GM12878 (cell line): ENCODE measurements around the gene TRAPPC12. TPM values are rescaled to one million over a fixed set of nuclear protein-coding genes. Genes with fewer than 3 reads are reported as not detected.

Experiments used
- ATAC-seq: fragments of 200-7000 bp; cut with Tn5 transposase; 3 replicates; pipeline ENCODE4 v1.9.1; 2020; ENCODE audit warnings: mild to moderate bottlenecking, moderate library complexity
- BruUV-seq: library from RNA; stranded (reverse); fragments of 400-500 nt; replicated peaks from 2 replicates; lab custom pipeline; 2021; lab: Mats Ljungman, UMichigan
- CTCF ChIA-PET: fragments of 300-600 bp; sonication (Branson Sonifier 250); formaldehyde crosslinking; extraction: SDS; loops from one replicate; lab custom pipeline; 2021; ENCODE audit warnings: inconsistent platforms; lab: Yijun Ruan, JAX
- POLR2A ChIA-PET: fragments of 350-600 bp; formaldehyde crosslinking; extraction: SDS; loops from one replicate; lab custom pipeline; 2021; ENCODE audit warnings: inconsistent platforms; lab: Charles Lee
- RAD21 ChIA-PET: fragments of 300-600 bp; sonication (Branson Sonifier 250); formaldehyde crosslinking; loops from one replicate; lab custom pipeline; 2023; ENCODE audit warnings: antibody characterized with exemption; ENCODE audit not compliant: unreplicated experiment; lab: Charles Lee
- SMC1A ChIA-PET: fragments of 300-600 bp; sonication (Branson Sonifier 250); formaldehyde crosslinking; loops from one replicate; lab custom pipeline; 2023; ENCODE audit not compliant: unreplicated experiment, uncharacterized antibody; lab: Charles Lee
- DNase-seq: peaks from one replicate; pipeline ENCODE4 v3.0.0-alpha.2; 2011; ENCODE audit warnings: low read depth, low spot score
- FAIRE-seq: peaks from 3 replicates; lab custom pipeline; 2011; peaks lifted over from hg19 to GRCh38; lab: Jason Lieb, UNC
- H2AFZ ChIP-seq: 2 replicates; pipeline ENCODE4 v1.6.0; 2011; ENCODE audit warnings: low read depth, low read length, control low read depth; ENCODE audit not compliant: control insufficient read depth
- H3K27ac ChIP-seq: 2 replicates; pipeline ENCODE4 v1.5.1; 2011; ENCODE audit warnings: control low read depth; ENCODE audit not compliant: control insufficient read depth, insufficient read depth
- H3K27me3 ChIP-seq, 2 experiments: replicated peaks in 1 of 2; 2 replicates each; pipeline versions ENCODE4 v1.6.0 to v1.6.1; 2011; ENCODE audit warnings: low read length in 1 of 2; ENCODE audit not compliant: control insufficient read depth in 2 of 2, insufficient read depth in 2 of 2
- H3K36me3 ChIP-seq, 2 experiments: 2 replicates each; pipeline ENCODE4 v1.5.1; 2011; ENCODE audit warnings: low read length in 1 of 2; ENCODE audit not compliant: control insufficient read depth in 2 of 2, insufficient read depth in 2 of 2
- H3K4me1 ChIP-seq: 2 replicates; pipeline ENCODE4 v1.6.1; 2011; ENCODE audit warnings: mild to moderate bottlenecking, low read length, moderate library complexity, mixed read lengths; ENCODE audit not compliant: control insufficient read depth, insufficient read depth
- H3K4me2 ChIP-seq: 2 replicates; pipeline ENCODE4 v1.6.0; 2011; ENCODE audit warnings: control low read depth; ENCODE audit not compliant: control insufficient read depth, insufficient read depth
- H3K4me3 ChIP-seq: fragments of 200-600 bp; sonication (generic); 2 replicates; pipeline ENCODE4 v1.5.1; 2016
- H3K79me2 ChIP-seq: 2 replicates; pipeline ENCODE4 v1.6.0; 2011; ENCODE audit warnings: low read length; ENCODE audit not compliant: control insufficient read depth, insufficient read depth
- H3K9ac ChIP-seq: 2 replicates; pipeline ENCODE4 v1.8.0; 2011; ENCODE audit warnings: low read length, control low read depth, mixed read lengths; ENCODE audit not compliant: control insufficient read depth, insufficient read depth
- H3K9me3 ChIP-seq: replicated peaks from 3 replicates; pipeline ENCODE4 v1.5.1; 2011; ENCODE audit warnings: mild to moderate bottlenecking, low read length; ENCODE audit not compliant: control insufficient read depth, insufficient read depth
- H4K20me1 ChIP-seq: 2 replicates; pipeline ENCODE4 v1.6.0; 2011; ENCODE audit not compliant: control insufficient read depth, insufficient read depth
- BMI1 ChIP-seq: fragments of 450-650 bp; IDR thresholded peaks from 2 replicates; pipeline ENCODE4 v1.6.1; 2016; ENCODE audit warnings: mild to moderate bottlenecking, moderate library complexity, borderline replicate concordance
- EZH2 ChIP-seq: IDR thresholded peaks from 2 replicates; pipeline ENCODE4 v1.6.1; 2012; ENCODE audit warnings: low read depth, mild to moderate bottlenecking, control low read depth, inconsistent platforms, low read length, borderline replicate concordance; ENCODE audit not compliant: control insufficient read depth
- FOXK2 ChIP-seq: fragments of 450-650 bp; IDR thresholded peaks from 2 replicates; pipeline ENCODE4 v1.6.1; 2017; ENCODE audit warnings: mild to moderate bottlenecking, moderate library complexity
- IKZF2 ChIP-seq, 2 experiments: fragments of 450-650 bp; IDR thresholded peaks; 2 replicates each; pipeline ENCODE4 v1.6.1; 2017; ENCODE audit warnings: mild to moderate bottlenecking in 2 of 2, moderate library complexity in 2 of 2
- IRF5 ChIP-seq: fragments of 450-650 bp; IDR thresholded peaks from 2 replicates; pipeline ENCODE4 v1.6.1; 2017; ENCODE audit warnings: borderline replicate concordance
- KDM1A ChIP-seq: fragments of 200-600 bp; sonication (generic); IDR thresholded peaks from 2 replicates; pipeline ENCODE4 v1.6.1; 2016; ENCODE audit warnings: borderline replicate concordance
- NKRF ChIP-seq: fragments of 450-650 bp; conservative IDR thresholded peaks from 2 replicates; pipeline ENCODE4 v1.6.1; 2017; ENCODE audit warnings: mild to moderate bottlenecking, moderate library complexity
- NR2C2 ChIP-seq: IDR thresholded peaks from 2 replicates; pipeline ENCODE4 v1.6.1; 2011; ENCODE audit warnings: borderline replicate concordance, low read depth; ENCODE audit not compliant: control insufficient read depth, insufficient read length
- PAX8 ChIP-seq: fragments of 450-650 bp; IDR thresholded peaks from 2 replicates; pipeline ENCODE4 v1.6.1; 2017; ENCODE audit warnings: mild to moderate bottlenecking, moderate library complexity
- RAD21 ChIP-seq: IDR thresholded peaks from 2 replicates; pipeline ENCODE4 v1.6.1; 2011; ENCODE audit warnings: mild to moderate bottlenecking, low read depth, low read length, moderate library complexity; ENCODE audit not compliant: insufficient read depth
- RAD51 ChIP-seq: fragments of 450-650 bp; IDR thresholded peaks from 2 replicates; pipeline ENCODE4 v1.6.1; 2016; ENCODE audit warnings: moderate library complexity, mild to moderate bottlenecking, inconsistent platforms
- SMAD5 ChIP-seq: IDR thresholded peaks from 2 replicates; pipeline ENCODE4 v1.6.1; 2016; ENCODE audit warnings: antibody characterized with exemption, low read depth
- WRNIP1 ChIP-seq: IDR thresholded peaks from 2 replicates; pipeline ENCODE4 v1.6.1; 2011; ENCODE audit warnings: low read depth, low read length, improper control_type of control experiment, borderline replicate concordance
- ZBED1 ChIP-seq: IDR thresholded peaks from 2 replicates; pipeline ENCODE4 v1.6.1; 2016; ENCODE audit warnings: borderline replicate concordance
- ZBTB33 ChIP-seq: fragments of 450-650 bp; IDR thresholded peaks from 2 replicates; pipeline ENCODE4 v1.6.1; 2017; ENCODE audit warnings: mild to moderate bottlenecking
- WGBS: methylation state at CpG from one replicate; pipeline ENCODE4 v1.1.6; 2016; ENCODE audit warnings: low lambda C conversion rate; ENCODE audit not compliant: insufficient replicate concordance, insufficient coverage; ENCODE audit errors: missing lambda C conversion rate; 5-methylcytosine and 5-hydroxymethylcytosine counted together
- in situ Hi-C: fragments of 300-500 bp; cut with MboI; formaldehyde crosslinking; loops from 9 replicates; pipeline ENCODE4 v1.14.3; 2018; ENCODE audit warnings: mixed read lengths
- intact Hi-C: fragments of 100-400 bp; cut with micrococcal nuclease; formaldehyde crosslinking; loops from one replicate; pipeline ENCODE4 v1.14.2; 2022; ENCODE audit not compliant: unreplicated experiment
- polyA plus RNA-seq, 11 experiments: library from polyadenylated mRNA; depleted of rRNA in 4 of 11; unstranded in 6 of 11; stranded (reverse) in 5 of 11; fragments of >200 nt; fragmentation: Nextera tagmentation in 4 of 11; fragmentation: Illumina TruSeq in 1 of 11; extraction: Ambion mirVana in 4 of 11; extraction: Trizol in 1 of 11; gene quantifications; 1 replicate in 1 of 11; 2 replicates in 10 of 11; pipeline versions ENCODE4 v1.2.1 to v1.2.3, GENCODE V29; 2011 to 2016; ENCODE audit warnings: inconsistent platforms in 2 of 11, missing spikeins in 2 of 11, low read depth in 1 of 11
- total RNA-seq, 4 experiments: library from RNA; depleted of rRNA in 3 of 4; stranded (reverse); fragments of >200 nt in 3 of 4; fragmentation: Illumina TruSeq in 1 of 4; extraction: Trizol in 1 of 4; gene quantifications; 2 replicates each; pipeline versions ENCODE4 v1.2.1 to v1.2.3, GENCODE V29; 2013 to 2021

Gene TRAPPC12
- total and polyA plus RNA-seq, 10 of the 15 experiments (the other 5 are each of a cell fraction or from before 2014, with no cell fraction given): 8.6 to 77.1 (median 37.4) TPM

GRCh38 chr2:3414133-3414860 is 34.8 kb downstream of the TRAPPC12 start:
- SMC1A ChIA-PET: no interaction called here
- no peak for TF ChIP-seq PAX8
- no peak for TF ChIP-seq IKZF2 (IDR thresholded peaks at IDR 0.05)
- no peak for TF ChIP-seq SMAD5
- TF ChIP-seq RAD21: no peak
- TF ChIP-seq RAD51: no peak
- no peak for TF ChIP-seq EZH2
- TF ChIP-seq NKRF: no peak
- TF ChIP-seq WRNIP1: no peak
- TF ChIP-seq KDM1A: no peak
- TF ChIP-seq ZBTB33: no peak
- no peak for TF ChIP-seq FOXK2
- TF ChIP-seq BMI1: no peak
- no peak for TF ChIP-seq IRF5
- no peak for TF ChIP-seq NR2C2
- no peak for TF ChIP-seq ZBED1
- TF ChIP-seq, all 136 proteins: peak for 0
- in situ Hi-C loops: no loop called here
- ChIA-PET CTCF (interaction anchor here (1.3 to 2.5 kb wide), 2 partner anchors 9 kb away, joined by 3 to 16 read pairs; no protein-coding TSS in a partner anchor), RAD21 (no interaction called here), POLR2A (interaction anchor here (0.8 kb wide), 1 partner anchor 8 kb away, joined by 3 read pairs; no protein-coding TSS in a partner anchor)
- BruUV-seq: no TSS peak
- DNase-seq (no peak), ATAC-seq (no peak), FAIRE-seq (no peak)
- H3K4me2 ChIP-seq: no peak overlapping the region
- H3K27me3 ChIP-seq: no peaks in the 10 kb centered on the region
- H3K36me3 ChIP-seq: peaks cover 4 to 6% of the 10 kb centered on the region in 2 experiments; a peak in 3 of 4 replicates
- no peaks in the 10 kb centered on the region for H4K20me1 ChIP-seq
- no peak overlapping the region for H2AFZ ChIP-seq
- H3K27ac ChIP-seq: no peak overlapping the region
- no peak overlapping the region for H3K4me3 ChIP-seq
- no peak overlapping the region for H3K9ac ChIP-seq
- intact Hi-C loops: no loop called here
- H3K79me2 ChIP-seq: no peaks in the 10 kb centered on the region
- H3K9me3 ChIP-seq: no peaks in the 10 kb centered on the region
- no peaks in the 10 kb centered on the region for H3K4me1 ChIP-seq
- 90% methylated on average over 23 of the region's 25 CpGs for WGBS
